Dendritic cell treated with granulocyte-macrophage colony-stimulating factor and Interleukin-4, amounts not matched to agents 40 ng/mL and 50 ng/mL, for 4 days (primary cell): ENCODE data around the gene PAH.
"Not testable (repeated sequence)": the region's sequence is repeated elsewhere in the genome, so short reads cannot be mapped to it uniquely, and the experiment has no call there.

Source experiments
- H3K27ac Mint-ChIP-seq: one replicate; pipeline ENCODE4 v1.8.0; 2022; ENCODE audit warnings: mild to moderate bottlenecking, mixed read lengths
- H3K27me3 Mint-ChIP-seq: one replicate; pipeline ENCODE4 v1.8.0; 2022; ENCODE audit warnings: mild to moderate bottlenecking, mixed read lengths
- H3K36me3 Mint-ChIP-seq: one replicate; pipeline ENCODE4 v1.8.0; 2022; ENCODE audit warnings: low read depth, mixed read lengths
- H3K4me1 Mint-ChIP-seq: one replicate; pipeline ENCODE4 v1.8.0; 2022; ENCODE audit warnings: low read depth, mixed read lengths
- H3K4me3 Mint-ChIP-seq: one replicate; pipeline ENCODE4 v1.8.0; 2022; ENCODE audit warnings: mild to moderate bottlenecking, moderate library complexity, mixed read lengths
- H3K9me3 Mint-ChIP-seq: one replicate; pipeline ENCODE4 v1.8.0; 2022; ENCODE audit warnings: mixed read lengths
- intact Hi-C: fragments of 100-400 bp; cut with micrococcal nuclease; formaldehyde crosslinking; loops from one replicate; pipeline ENCODE4 v1.15.0; 2022

The PAH gene

GRCh38 chr12:102851246-102851645 is 65.8 kb downstream of the PAH start:
- no peak overlapping the region for H3K27ac Mint-ChIP-seq
- no peaks in the 10 kb centered on the region for H3K9me3 Mint-ChIP-seq
- no peaks in the 10 kb centered on the region for H3K4me1 Mint-ChIP-seq
- intact Hi-C loops, result no loop called here
- no peak overlapping the region for H3K4me3 Mint-ChIP-seq
- no peaks in the 10 kb centered on the region for H3K36me3 Mint-ChIP-seq
- no peaks in the 10 kb centered on the region for H3K27me3 Mint-ChIP-seq

- no peak overlapping the region for H3K4me3 Mint-ChIP-seq
- no peaks in the 10 kb centered on the region for H3K4me1 Mint-ChIP-seq
- H3K36me3 Mint-ChIP-seq, result no peaks in the 10 kb centered on the region
- no peaks in the 10 kb centered on the region for H3K9me3 Mint-ChIP-seq
- H3K27me3 Mint-ChIP-seq, result no peaks in the 10 kb centered on the region
- intact Hi-C loops, result no loop called here
- H3K27ac Mint-ChIP-seq, result no peak overlapping the region
Observed at GRCh38 chr12:102849722-102850447, 67.2 kb downstream of the PAH start.

GRCh38 chr12:102848832-102849231 is 68.2 kb downstream of the PAH start:
- no peaks in the 10 kb centered on the region for H3K36me3 Mint-ChIP-seq
- H3K4me1 Mint-ChIP-seq, result no peaks in the 10 kb centered on the region
- intact Hi-C loops, result no loop called here
- no peak overlapping the region for H3K27ac Mint-ChIP-seq
- H3K9me3 Mint-ChIP-seq, result no peaks in the 10 kb centered on the region
- no peaks in the 10 kb centered on the region for H3K27me3 Mint-ChIP-seq
- H3K4me3 Mint-ChIP-seq, result no peak overlapping the region

- Mint-ChIP-seq H3K9me3 (no peaks in the 10 kb centered on the region), H3K36me3 (no peaks in the 10 kb centered on the region), H3K4me3 (no peak overlapping the region), H3K27ac (no peak overlapping the region), H3K4me1 (no peaks in the 10 kb centered on the region), H3K27me3 (no peaks in the 10 kb centered on the region)
- intact Hi-C loops, result no loop called here
Observed at GRCh38 chr12:102847131-102847530, 69.9 kb downstream of the PAH start.

GRCh38 chr12:102833687-102834441 is 83.2 kb downstream of the PAH start:
- no peaks in the 10 kb centered on the region for H3K27me3 Mint-ChIP-seq
- H3K4me1 Mint-ChIP-seq, result no peaks in the 10 kb centered on the region
- no peak overlapping the region for H3K27ac Mint-ChIP-seq
- H3K4me3 Mint-ChIP-seq, result no peak overlapping the region
- intact Hi-C loops, result no loop called here
- no peaks in the 10 kb centered on the region for H3K9me3 Mint-ChIP-seq
- H3K36me3 Mint-ChIP-seq, result no peaks in the 10 kb centered on the region

- H3K4me3 Mint-ChIP-seq, H3K27me3 Mint-ChIP-seq, H3K9me3 Mint-ChIP-seq, H3K36me3 Mint-ChIP-seq, intact Hi-C loops, H3K27ac Mint-ChIP-seq, H3K4me1 Mint-ChIP-seq: not testable (repeated sequence)
Observed at GRCh38 chr12:102832826-102833225, 84.2 kb downstream of the PAH start.

GRCh38 chr12:102824218-102824835 is 92.7 kb downstream of the PAH start:
- H3K27ac Mint-ChIP-seq, result no peak overlapping the region
- H3K36me3 Mint-ChIP-seq, result no peaks in the 10 kb centered on the region
- H3K4me3 Mint-ChIP-seq, result no peak overlapping the region
- H3K9me3 Mint-ChIP-seq, result peaks cover 9% of the 10 kb centered on the region
- intact Hi-C loops, result no loop called here
- peaks cover 22% of the 10 kb centered on the region for H3K27me3 Mint-ChIP-seq
- H3K4me1 Mint-ChIP-seq, result peaks cover 5% of the 10 kb centered on the region

GRCh38 chr12:102821149-102821548 is 95.9 kb downstream of the PAH start:
- Mint-ChIP-seq H3K36me3 (no peaks in the 10 kb centered on the region), H3K27ac (no peak overlapping the region), H3K27me3 (peaks cover 22% of the 10 kb centered on the region), H3K9me3 (peaks cover 6% of the 10 kb centered on the region), H3K4me1 (peaks cover 5% of the 10 kb centered on the region), H3K4me3 (no peak overlapping the region)
- intact Hi-C loops, result no loop called here

- Mint-ChIP-seq H3K9me3 (no peaks in the 10 kb centered on the region), H3K27me3 (peaks cover 9% of the 10 kb centered on the region), H3K27ac (no peak overlapping the region), H3K4me3 (no peak overlapping the region), H3K36me3 (no peaks in the 10 kb centered on the region), H3K4me1 (no peaks in the 10 kb centered on the region)
- intact Hi-C loops, result no loop called here
Observed at GRCh38 chr12:102816816-102817434, 100.1 kb downstream of the PAH start.

- Mint-ChIP-seq H3K4me1 (no peaks in the 10 kb centered on the region), H3K27ac (no peak overlapping the region), H3K9me3 (no peaks in the 10 kb centered on the region), H3K27me3 (peaks cover 9% of the 10 kb centered on the region), H3K4me3 (no peak overlapping the region), H3K36me3 (no peaks in the 10 kb centered on the region)
- intact Hi-C loops, result no loop called here
Observed at GRCh38 chr12:102814691-102815367, 102.2 kb downstream of the PAH start.

- Mint-ChIP-seq H3K27me3 (peaks cover 9% of the 10 kb centered on the region), H3K4me3 (no peak overlapping the region), H3K36me3 (no peaks in the 10 kb centered on the region), H3K4me1 (no peaks in the 10 kb centered on the region), H3K27ac (no peak overlapping the region), H3K9me3 (no peaks in the 10 kb centered on the region)
- intact Hi-C loops, result no loop called here
Observed at GRCh38 chr12:102812344-102812743, 104.7 kb downstream of the PAH start.

GRCh38 chr12:102811110-102811737 is 105.8 kb downstream of the PAH start:
- H3K27ac Mint-ChIP-seq, result no peak overlapping the region

GRCh38 chr12:102808412-102808811 is 108.6 kb downstream of the PAH start:
- Mint-ChIP-seq H3K4me1 (no peaks in the 10 kb centered on the region), H3K9me3 (no peaks in the 10 kb centered on the region), H3K4me3 (no peak overlapping the region), H3K27me3 (peaks cover 9% of the 10 kb centered on the region), H3K27ac (no peak overlapping the region), H3K36me3 (no peaks in the 10 kb centered on the region)
- intact Hi-C loops, result no loop called here

More at GRCh38 chr12:102811110-102811737, 105.8 kb downstream of the PAH start:
- Mint-ChIP-seq H3K9me3 (no peaks in the 10 kb centered on the region), H3K4me3 (no peak overlapping the region), H3K27me3 (peaks cover 9% of the 10 kb centered on the region), H3K36me3 (no peaks in the 10 kb centered on the region), H3K4me1 (no peaks in the 10 kb centered on the region)
- intact Hi-C loops, result no loop called here
